ENCODE data around the gene KLHDC7B.
"Not testable (repeated sequence)": the region's sequence is repeated elsewhere in the genome, so short reads cannot be mapped to it uniquely, and the experiment has no call there.

The KLHDC7B gene

DNA sequence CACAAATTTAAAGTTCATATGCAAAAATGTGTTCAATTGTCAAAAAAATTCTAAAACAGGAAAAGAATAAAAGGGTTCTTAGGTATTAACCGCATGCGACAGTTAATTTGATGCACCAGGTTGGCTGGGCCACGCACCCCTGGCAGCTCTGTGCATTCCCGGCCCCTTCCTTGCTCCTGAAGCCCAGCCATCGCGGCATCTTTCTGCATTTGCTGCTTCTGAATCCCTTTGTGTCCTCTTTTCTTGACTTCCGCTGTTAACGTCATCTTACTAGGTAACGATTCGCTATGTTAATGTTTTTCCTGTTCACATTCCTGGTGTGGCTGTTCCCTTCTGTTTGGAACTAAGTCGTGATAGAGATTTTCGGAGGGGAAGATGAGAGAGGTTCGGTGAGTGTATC is 7.9 kb upstream of the KLHDC7B start:
- H3K4me1 ChIP-seq (ENCODE audit: low read length) = peaks cover 82% of the 10 kb centered on the region
- peaks cover 3% of the 10 kb centered on the region for H3K36me3 ChIP-seq (replicated peaks; ENCODE audit: low read depth, low read length)
- TF ChIP-seq EZH2phosphoT487 (IDR thresholded peaks at IDR 0.05; ENCODE audit: low read depth) = no peak
- no peak for TF ChIP-seq CTCF (IDR thresholded peaks at IDR 0.05; ENCODE audit: low read depth, low read length)
- peak overlapping the region; percentile 50; the same call in 1 of the 2 replicates for H3K9ac ChIP-seq (ENCODE audit: low read length)
- H2AFZ ChIP-seq (ENCODE audit: low read depth, low read length) = no peak overlapping the region
- H3K4me3 ChIP-seq (ENCODE audit: low read length) = 0 out of 2 replicates have a peak overlapping the region, but pooled peaks have one; percentile 50
- no peaks in the 10 kb centered on the region for H3K27me3 ChIP-seq (ENCODE audit: low read depth, low read length)
- H3K4me2 ChIP-seq (ENCODE audit: low read length) = peak overlapping the region; percentile 65
- H3K79me2 ChIP-seq (ENCODE audit: low read length) = no peaks in the 10 kb centered on the region
- peak overlapping the region; percentile 100 for H3K27ac ChIP-seq (ENCODE audit: low read length)
- H4K20me1 ChIP-seq (ENCODE audit: insufficient read depth, low read length) = no peaks in the 10 kb centered on the region
- no peaks in the 10 kb centered on the region for H3K9me3 ChIP-seq (ENCODE audit: insufficient read depth, low read length)

DNA sequence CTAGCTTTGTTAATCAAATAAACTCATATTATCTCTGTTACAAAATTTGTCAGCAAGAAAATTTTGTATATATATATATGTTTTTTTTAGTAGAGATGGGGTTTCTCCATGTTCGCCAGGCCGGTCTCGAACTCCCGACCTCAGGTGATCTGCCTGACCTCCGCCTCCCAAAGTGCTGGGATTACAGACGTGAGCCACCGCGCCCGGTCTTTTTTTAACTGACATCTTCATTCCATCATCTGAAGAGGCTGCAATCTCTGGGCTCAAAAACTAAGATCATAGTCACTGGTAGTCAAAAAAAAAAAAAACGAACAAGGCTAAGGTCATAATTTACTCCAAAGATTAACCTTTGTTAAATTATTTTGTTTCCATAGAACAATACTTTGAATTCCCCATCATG is 5.3 kb upstream of the KLHDC7B start:
- Histone ChIP-seq H3K4me1 (ENCODE audit: low read length) (peaks cover 79% of the 10 kb centered on the region), H3K9ac (ENCODE audit: low read length) (peak overlapping the region; percentile 60), H3K27ac (ENCODE audit: low read length) (peak overlapping the region; percentile 100), H3K27me3 (ENCODE audit: low read depth, low read length) (no peaks in the 10 kb centered on the region), H4K20me1 (ENCODE audit: insufficient read depth, low read length) (no peaks in the 10 kb centered on the region), H3K36me3 (replicated peaks; ENCODE audit: low read depth, low read length) (peaks cover 3% of the 10 kb centered on the region), H3K9me3 (ENCODE audit: insufficient read depth, low read length) (no peaks in the 10 kb centered on the region), H3K4me3 (ENCODE audit: low read length) (peak overlapping the region; percentile 42; the same call in 1 of the 2 replicates), H2AFZ (ENCODE audit: low read depth, low read length) (no peak overlapping the region), H3K4me2 (ENCODE audit: low read length) (peak overlapping the region; percentile 62), H3K79me2 (ENCODE audit: low read length) (no peaks in the 10 kb centered on the region)
- TF ChIP-seq CTCF (IDR thresholded peaks at IDR 0.05; ENCODE audit: low read depth, low read length) (no peak), EZH2phosphoT487 (IDR thresholded peaks at IDR 0.05; ENCODE audit: low read depth) (no peak)

DNA sequence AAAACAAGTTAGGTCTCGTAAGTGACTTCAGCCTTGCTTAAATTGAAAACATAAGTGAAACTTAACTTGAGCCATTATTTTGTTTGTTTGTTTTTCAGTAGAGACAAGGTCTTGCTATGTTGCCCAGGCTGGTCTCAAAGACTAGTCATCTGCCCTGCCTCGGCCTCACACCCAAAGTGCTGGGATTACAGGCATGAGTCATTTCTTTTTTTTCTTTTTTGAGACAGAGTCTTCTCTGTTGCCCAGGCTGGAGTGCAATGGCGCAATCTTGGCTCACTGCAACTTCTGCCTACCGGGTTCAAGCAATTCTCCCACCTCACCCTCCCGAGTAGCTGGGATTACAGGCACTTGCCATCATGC is 4.1 kb upstream of the KLHDC7B start:
- not testable (repeated sequence) for H3K9me3 ChIP-seq (ENCODE audit: insufficient read depth, low read length); H3K27me3 ChIP-seq (ENCODE audit: low read depth, low read length); H4K20me1 ChIP-seq (ENCODE audit: insufficient read depth, low read length); H3K79me2 ChIP-seq (ENCODE audit: low read length); H2AFZ ChIP-seq (ENCODE audit: low read depth, low read length); H3K36me3 ChIP-seq (replicated peaks; ENCODE audit: low read depth, low read length)
- Histone ChIP-seq H3K4me2 (ENCODE audit: low read length) (peak overlapping the region; percentile 62), H3K4me3 (ENCODE audit: low read length) (peak overlapping the region; percentile 27), H3K9ac (ENCODE audit: low read length) (peak overlapping the region; percentile 60), H3K4me1 (ENCODE audit: low read length) (peaks cover 70% of the 10 kb centered on the region), H3K27ac (ENCODE audit: low read length) (peak overlapping the region; percentile 100)

GRCh38 chr22:50542416-50542927 is 3.2 kb upstream of the KLHDC7B start:
- H3K79me2 ChIP-seq (ENCODE audit: low read length) = no peaks in the 10 kb centered on the region
- peaks cover 3% of the 10 kb centered on the region for H3K36me3 ChIP-seq (replicated peaks; ENCODE audit: low read depth, low read length)
- H3K9ac ChIP-seq (ENCODE audit: low read length) = peak overlapping the region; percentile 60; the same call in 1 of the 2 replicates
- no peaks in the 10 kb centered on the region for H3K27me3 ChIP-seq (ENCODE audit: low read depth, low read length)
- H3K4me3 ChIP-seq (ENCODE audit: low read length) = peak overlapping the region; percentile 27
- no peaks in the 10 kb centered on the region for H3K9me3 ChIP-seq (ENCODE audit: insufficient read depth, low read length)
- H2AFZ ChIP-seq (ENCODE audit: low read depth, low read length) = peak overlapping the region; percentile 41; the same call in 1 of the 2 replicates
- TF ChIP-seq EZH2phosphoT487 (IDR thresholded peaks at IDR 0.05; ENCODE audit: low read depth) (no peak), CTCF (IDR thresholded peaks at IDR 0.05; ENCODE audit: low read depth, low read length) (no peak)
- peak overlapping the region; percentile 62 for H3K4me2 ChIP-seq (ENCODE audit: low read length)
- peaks cover 70% of the 10 kb centered on the region for H3K4me1 ChIP-seq (ENCODE audit: low read length)
- H4K20me1 ChIP-seq (ENCODE audit: insufficient read depth, low read length) = no peaks in the 10 kb centered on the region
- peak overlapping the region; percentile 100 for H3K27ac ChIP-seq (ENCODE audit: low read length)

All from OCI-LY3 (cell line).